ENCODE data around the gene ATP11B. TPM values are rescaled to one million over a fixed set of nuclear protein-coding genes. Genes with fewer than 3 reads are reported as not detected.

The ATP11B gene
- total and polyA plus RNA-seq, 9 of the 15 experiments (the other 6 are each of a cell fraction or from before 2014, with no cell fraction given) = 11.9 to 68.7 (median 41.8) TPM

DNA sequence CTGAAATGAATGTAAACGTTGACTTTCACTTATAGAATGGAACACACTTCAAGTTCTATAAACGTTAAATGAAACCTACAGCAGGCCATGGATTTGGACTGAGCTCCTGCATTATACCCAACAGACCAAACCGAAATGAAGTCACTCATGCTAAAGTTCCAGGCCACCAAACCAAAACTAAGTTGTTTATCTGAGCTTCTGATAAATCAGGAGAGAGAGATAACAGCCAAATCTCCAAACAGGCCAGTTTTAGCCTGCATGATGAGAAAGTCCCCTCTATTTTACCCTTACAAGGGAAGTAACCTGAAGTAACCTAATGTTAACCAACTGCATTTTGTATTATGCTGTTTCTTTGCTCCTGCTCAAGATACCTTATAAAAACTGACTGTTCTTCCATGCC is 142.5 kb downstream of the ATP11B start (continued):
- TF ChIP-seq ZNF644 (tag; IDR thresholded peaks at IDR 0.05; ENCODE audit: low read depth) = 0 out of 2 replicates have a peak, but pooled peaks have one; percentile 52
- no peak for TF ChIP-seq TEAD2 (tag; IDR thresholded peaks at IDR 0.05)
- TF ChIP-seq MAFK (IDR thresholded peaks at IDR 0.05; ENCODE audit: low read length) = no peak
- no peak for TF ChIP-seq ELF2 (CRISPR knock-in tag; IDR thresholded peaks at IDR 0.05)
- TF ChIP-seq ZNF79 (CRISPR knock-in tag; IDR thresholded peaks at IDR 0.05; ENCODE audit: low read depth) = peak; percentile 71; the same call in 1 of the 2 replicates
- TF ChIP-seq ZNF41 (CRISPR knock-in tag; conservative IDR thresholded peaks at IDR 0.05) = 0 out of 2 replicates have a peak, but pooled peaks have one; percentile 19
- TF ChIP-seq, protein P1, sequence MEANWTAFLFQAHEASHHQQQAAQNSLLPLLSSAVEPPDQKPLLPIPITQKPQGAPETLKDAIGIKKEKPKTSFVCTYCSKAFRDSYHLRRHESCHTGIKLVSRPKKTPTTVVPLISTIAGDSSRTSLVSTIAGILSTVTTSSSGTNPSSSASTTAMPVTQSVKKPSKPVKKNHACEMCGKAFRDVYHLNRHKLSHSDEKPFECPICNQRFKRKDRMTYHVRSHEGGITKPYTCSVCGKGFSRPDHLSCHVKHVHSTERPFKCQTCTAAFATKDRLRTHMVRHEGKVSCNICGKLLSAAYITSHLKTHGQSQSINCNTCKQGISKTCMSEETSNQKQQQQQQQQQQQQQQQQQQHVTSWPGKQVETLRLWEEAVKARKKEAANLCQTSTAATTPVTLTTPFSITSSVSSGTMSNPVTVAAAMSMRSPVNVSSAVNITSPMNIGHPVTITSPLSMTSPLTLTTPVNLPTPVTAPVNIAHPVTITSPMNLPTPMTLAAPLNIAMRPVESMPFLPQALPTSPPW (CRISPR knock-in tag; IDR thresholded peaks at IDR 0.05) = peak; percentile 38; the same call in 1 of the 2 replicates
- TF ChIP-seq MEF2D (tag; conservative IDR thresholded peaks at IDR 0.05; ENCODE audit: low read depth) = 0 out of 2 replicates have a peak, but pooled peaks have one; percentile 25
- no peak for TF ChIP-seq TARDBP (IDR thresholded peaks at IDR 0.05)
- no peak for TF ChIP-seq NCOA4 (IDR thresholded peaks at IDR 0.05; ENCODE audit: partially characterized antibody)
- TF ChIP-seq, protein P2, sequence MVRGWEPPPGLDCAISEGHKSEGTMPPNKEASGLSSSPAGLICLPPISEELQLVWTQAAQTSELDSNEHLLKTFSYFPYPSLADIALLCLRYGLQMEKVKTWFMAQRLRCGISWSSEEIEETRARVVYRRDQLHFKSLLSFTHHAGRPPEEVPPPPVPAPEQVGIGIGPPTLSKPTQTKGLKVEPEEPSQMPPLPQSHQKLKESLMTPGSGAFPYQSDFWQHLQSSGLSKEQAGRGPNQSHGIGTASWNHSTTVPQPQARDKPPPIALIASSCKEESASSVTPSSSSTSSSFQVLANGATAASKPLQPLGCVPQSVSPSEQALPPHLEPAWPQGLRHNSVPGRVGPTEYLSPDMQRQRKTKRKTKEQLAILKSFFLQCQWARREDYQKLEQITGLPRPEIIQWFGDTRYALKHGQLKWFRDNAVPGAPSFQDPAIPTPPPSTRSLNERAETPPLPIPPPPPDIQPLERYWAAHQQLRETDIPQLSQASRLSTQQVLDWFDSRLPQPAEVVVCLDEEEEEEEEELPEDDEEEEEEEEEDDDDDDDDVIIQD (CRISPR knock-in tag; IDR thresholded peaks at IDR 0.05) = no peak
- no peak for TF ChIP-seq SMAD4 (CRISPR knock-in tag; conservative IDR thresholded peaks at IDR 0.05)
- TF ChIP-seq KLF6 (CRISPR knock-in tag; IDR thresholded peaks at IDR 0.05; ENCODE audit: borderline replicate concordance) = peak; percentile 67; the same call in 1 of the 2 replicates
- TF ChIP-seq TCFL5 (CRISPR knock-in tag; conservative IDR thresholded peaks at IDR 0.05) = 0 out of 2 replicates have a peak, but pooled peaks have one; percentile 22
- TF ChIP-seq ZNF197 (CRISPR knock-in tag; IDR thresholded peaks at IDR 0.05; ENCODE audit: low read depth) = 0 out of 2 replicates have a peak, but pooled peaks have one; percentile 45
- TF ChIP-seq PCBP1 (IDR thresholded peaks at IDR 0.05; ENCODE audit: low read depth, low read length, poor library complexity, severe bottlenecking) = no peak
- no peak for TF ChIP-seq EP400 (IDR thresholded peaks at IDR 0.05)
- no peak for TF ChIP-seq PURB (CRISPR knock-in tag; IDR thresholded peaks at IDR 0.05; ENCODE audit: low read depth)
- TF ChIP-seq NR2C1 (IDR thresholded peaks at IDR 0.05) = no peak
- TF ChIP-seq NR2C1 (tag; IDR thresholded peaks at IDR 0.05) = peak; percentile 52; the same call in 1 of the 2 replicates
- no peak for TF ChIP-seq ZFPM2 (CRISPR knock-in tag; IDR thresholded peaks at IDR 0.05)
- TF ChIP-seq DDX20 (tag; IDR thresholded peaks at IDR 0.05; ENCODE audit: low read depth) = 0 out of 2 replicates have a peak, but pooled peaks have one; percentile 65
- TF ChIP-seq HDGF (IDR thresholded peaks at IDR 0.05) = no peak
- TF ChIP-seq, protein P3, sequence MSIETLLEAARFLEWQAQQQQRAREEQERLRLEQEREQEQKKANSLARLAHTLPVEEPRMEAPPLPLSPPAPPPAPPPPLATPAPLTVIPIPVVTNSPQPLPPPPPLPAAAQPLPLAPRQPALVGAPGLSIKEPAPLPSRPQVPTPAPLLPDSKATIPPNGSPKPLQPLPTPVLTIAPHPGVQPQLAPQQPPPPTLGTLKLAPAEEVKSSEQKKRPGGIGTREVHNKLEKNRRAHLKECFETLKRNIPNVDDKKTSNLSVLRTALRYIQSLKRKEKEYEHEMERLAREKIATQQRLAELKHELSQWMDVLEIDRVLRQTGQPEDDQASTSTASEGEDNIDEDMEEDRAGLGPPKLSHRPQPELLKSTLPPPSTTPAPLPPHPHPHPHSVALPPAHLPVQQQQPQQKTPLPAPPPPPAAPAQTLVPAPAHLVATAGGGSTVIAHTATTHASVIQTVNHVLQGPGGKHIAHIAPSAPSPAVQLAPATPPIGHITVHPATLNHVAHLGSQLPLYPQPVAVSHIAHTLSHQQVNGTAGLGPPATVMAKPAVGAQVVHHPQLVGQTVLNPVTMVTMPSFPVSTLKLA (conservative IDR thresholded peaks at IDR 0.05) = no peak
- no peak for TF ChIP-seq ESRRA (IDR thresholded peaks at IDR 0.05; ENCODE audit: borderline replicate concordance, low read depth)
